SK-N-SH treated with all-trans-retinoic acid at 6 μM for 48 hours (cell line): ENCODE measurements around the gene ZEB2.

Source experiments
- BACH2 ChIP-seq: fragments of 250-450 bp; sonication (Bioruptor Pico); IDR thresholded peaks from 2 replicates; pipeline ENCODE4 v1.9.0; 2021; ENCODE audit warnings: mild to moderate bottlenecking, borderline replicate concordance
- CREB5 ChIP-seq: fragments of 250-450 bp; sonication (Bioruptor Pico); IDR thresholded peaks from 2 replicates; pipeline ENCODE4 v1.5.1; 2020; ENCODE audit warnings: low read depth, mild to moderate bottlenecking, moderate library complexity
- CSDC2 ChIP-seq: fragments of 250-450 bp; sonication (Bioruptor Pico); IDR thresholded peaks from 2 replicates; pipeline ENCODE4 v1.5.0; 2020; ENCODE audit warnings: mild to moderate bottlenecking, moderate library complexity
- CSRNP3 ChIP-seq: fragments of 250-450 bp; sonication (Bioruptor Pico); IDR thresholded peaks from 2 replicates; pipeline ENCODE4 v1.5.1; 2021; ENCODE audit warnings: mild to moderate bottlenecking, moderate library complexity
- ZC3H10 ChIP-seq: fragments of 250-450 bp; sonication (Bioruptor Pico); IDR thresholded peaks from 2 replicates; pipeline ENCODE4 v1.5.1; 2021; ENCODE audit warnings: mild to moderate bottlenecking, moderate library complexity
- ZFP30 ChIP-seq: fragments of 450-650 bp; formaldehyde crosslinking; IDR thresholded peaks from 2 replicates; pipeline ENCODE4 v1.5.0; 2022; ENCODE audit warnings: mild to moderate bottlenecking, moderate library complexity
- ZNF8 ChIP-seq: fragments of 450-650 bp; formaldehyde crosslinking; IDR thresholded peaks from 2 replicates; pipeline ENCODE4 v1.5.0; 2020; ENCODE audit warnings: mild to moderate bottlenecking, moderate library complexity

GRCh38 chr2:144419218-144419617 lies 100.7 kb downstream of the ZEB2 start:
- TF ChIP-seq ZFP30 (CRISPR knock-in tag) (no peak), ZNF8 (CRISPR knock-in tag) (no peak), CSRNP3 (no peak), CREB5 (CRISPR knock-in tag) (no peak), CSDC2 (CRISPR knock-in tag) (no peak), BACH2 (CRISPR knock-in tag) (no peak), ZC3H10 (no peak)
